HepG2 (cell line): ENCODE data around the gene NLE1. TPM values are rescaled to one million over a fixed set of nuclear protein-coding genes. Genes with fewer than 3 reads are reported as not detected.

Experiments used
- AHR ChIP-seq: IDR thresholded peaks from 2 replicates; pipeline ENCODE4 v1.6.1; 2018; ENCODE audit warnings: missing genetic modification reagents, missing compliant biosample characterization
- CREB3 ChIP-seq: sonication (generic); formaldehyde crosslinking; IDR thresholded peaks from 2 replicates; pipeline ENCODE4 v1.5.0; 2020; ENCODE audit warnings: missing genetic modification reagents
- IRF2 ChIP-seq: IDR thresholded peaks from 2 replicates; pipeline ENCODE4 v1.6.1; 2018; ENCODE audit warnings: missing genetic modification reagents, missing compliant biosample characterization
- ISL2 ChIP-seq: sonication (generic); formaldehyde crosslinking; IDR thresholded peaks from 2 replicates; pipeline ENCODE4 v1.5.0; 2020; ENCODE audit warnings: missing genetic modification reagents
- JDP2 ChIP-seq: sonication (generic); formaldehyde crosslinking; IDR thresholded peaks from 2 replicates; pipeline ENCODE4 v1.8.1; 2022; ENCODE audit warnings: missing genetic modification reagents, borderline replicate concordance
- MTF1 ChIP-seq: sonication (generic); formaldehyde crosslinking; IDR thresholded peaks from 2 replicates; pipeline ENCODE4 v1.5.0; 2020; ENCODE audit warnings: missing genetic modification reagents
- SMARCC2 ChIP-seq: fragments of 450-650 bp; IDR thresholded peaks from 2 replicates; pipeline ENCODE4 v1.6.1; 2017; ENCODE audit warnings: antibody characterized with exemption, mild to moderate bottlenecking
- ZNF30 ChIP-seq: sonication (generic); formaldehyde crosslinking; IDR thresholded peaks from 2 replicates; pipeline ENCODE4 v1.5.0; 2020; ENCODE audit warnings: mild to moderate bottlenecking, missing genetic modification reagents
- ZNF501 ChIP-seq: sonication (generic); formaldehyde crosslinking; IDR thresholded peaks from 2 replicates; pipeline ENCODE4 v1.5.1; 2020; ENCODE audit warnings: mild to moderate bottlenecking, moderate library complexity, missing genetic modification reagents
- ZNF746 ChIP-seq: sonication (generic); formaldehyde crosslinking; IDR thresholded peaks from 2 replicates; pipeline ENCODE4 v1.8.0; 2022; ENCODE audit warnings: mild to moderate bottlenecking, missing genetic modification reagents
- ZSCAN12 ChIP-seq: sonication (generic); formaldehyde crosslinking; IDR thresholded peaks from 2 replicates; pipeline ENCODE4 v1.9.0; 2021; ENCODE audit warnings: mild to moderate bottlenecking, missing genetic modification reagents
- polyA plus RNA-seq, 8 experiments: library from polyadenylated mRNA; depleted of rRNA in 3 of 8; stranded (reverse) in 7 of 8; unstranded in 1 of 8; fragments of >200 nt; fragmentation: Illumina TruSeq in 4 of 8; extraction: Trizol in 4 of 8; gene quantifications; 2 replicates each; pipeline versions ENCODE4 v1.2.1 to v1.2.3, GENCODE V29; 2011 to 2016; ENCODE audit warnings: low read depth in 4 of 8, missing spikeins in 1 of 8, mixed read lengths in 1 of 8; ENCODE audit not compliant: insufficient read depth in 1 of 8
- total RNA-seq, 5 experiments: library from RNA; depleted of rRNA; stranded (reverse); fragments of >200 nt; fragmentation: Illumina TruSeq; extraction: Trizol; gene quantifications; 2 replicates each; pipeline ENCODE4 v1.2.3, GENCODE V29; 2016; ENCODE audit warnings: low read depth in 1 of 5
- TF ChIP-seq, protein P1 (sequence below): sonication (generic); formaldehyde crosslinking; IDR thresholded peaks from 2 replicates; pipeline ENCODE4 v1.4.0; 2020; ENCODE audit warnings: mild to moderate bottlenecking, missing genetic modification reagents
- TF ChIP-seq, protein P2 (sequence below): sonication (generic); formaldehyde crosslinking; IDR thresholded peaks from 2 replicates; pipeline ENCODE4 v1.4.0; 2020; ENCODE audit warnings: mild to moderate bottlenecking, missing genetic modification reagents
- TF ChIP-seq, protein P3 (sequence below): sonication (generic); formaldehyde crosslinking; IDR thresholded peaks from 2 replicates; pipeline ENCODE4 v1.4.0; 2020; ENCODE audit warnings: missing genetic modification reagents

NLE1 gene
- total and polyA plus RNA-seq, 2 of the 13 experiments (the other 11 are each of a cell fraction or from before 2014, with no cell fraction given) = 20.3 to 34.5 TPM

GRCh38 chr17:35088356-35088880 is 53.7 kb downstream of the NLE1 start (continued):
- TF ChIP-seq CREB3 (no peak), SMARCC2 (no peak), ZSCAN12 (CRISPR knock-in tag) (no peak), ZNF30 (no peak), MTF1 (CRISPR knock-in tag) (no peak), ZNF501 (CRISPR knock-in tag) (no peak), IRF2 (CRISPR knock-in tag) (no peak), ISL2 (CRISPR knock-in tag) (no peak; the same call in 1 of the 2 replicates), ZNF746 (0 out of 2 replicates have a peak, but pooled peaks have one; percentile 41), JDP2 (no peak), AHR (no peak)
- TF ChIP-seq, protein P1, sequence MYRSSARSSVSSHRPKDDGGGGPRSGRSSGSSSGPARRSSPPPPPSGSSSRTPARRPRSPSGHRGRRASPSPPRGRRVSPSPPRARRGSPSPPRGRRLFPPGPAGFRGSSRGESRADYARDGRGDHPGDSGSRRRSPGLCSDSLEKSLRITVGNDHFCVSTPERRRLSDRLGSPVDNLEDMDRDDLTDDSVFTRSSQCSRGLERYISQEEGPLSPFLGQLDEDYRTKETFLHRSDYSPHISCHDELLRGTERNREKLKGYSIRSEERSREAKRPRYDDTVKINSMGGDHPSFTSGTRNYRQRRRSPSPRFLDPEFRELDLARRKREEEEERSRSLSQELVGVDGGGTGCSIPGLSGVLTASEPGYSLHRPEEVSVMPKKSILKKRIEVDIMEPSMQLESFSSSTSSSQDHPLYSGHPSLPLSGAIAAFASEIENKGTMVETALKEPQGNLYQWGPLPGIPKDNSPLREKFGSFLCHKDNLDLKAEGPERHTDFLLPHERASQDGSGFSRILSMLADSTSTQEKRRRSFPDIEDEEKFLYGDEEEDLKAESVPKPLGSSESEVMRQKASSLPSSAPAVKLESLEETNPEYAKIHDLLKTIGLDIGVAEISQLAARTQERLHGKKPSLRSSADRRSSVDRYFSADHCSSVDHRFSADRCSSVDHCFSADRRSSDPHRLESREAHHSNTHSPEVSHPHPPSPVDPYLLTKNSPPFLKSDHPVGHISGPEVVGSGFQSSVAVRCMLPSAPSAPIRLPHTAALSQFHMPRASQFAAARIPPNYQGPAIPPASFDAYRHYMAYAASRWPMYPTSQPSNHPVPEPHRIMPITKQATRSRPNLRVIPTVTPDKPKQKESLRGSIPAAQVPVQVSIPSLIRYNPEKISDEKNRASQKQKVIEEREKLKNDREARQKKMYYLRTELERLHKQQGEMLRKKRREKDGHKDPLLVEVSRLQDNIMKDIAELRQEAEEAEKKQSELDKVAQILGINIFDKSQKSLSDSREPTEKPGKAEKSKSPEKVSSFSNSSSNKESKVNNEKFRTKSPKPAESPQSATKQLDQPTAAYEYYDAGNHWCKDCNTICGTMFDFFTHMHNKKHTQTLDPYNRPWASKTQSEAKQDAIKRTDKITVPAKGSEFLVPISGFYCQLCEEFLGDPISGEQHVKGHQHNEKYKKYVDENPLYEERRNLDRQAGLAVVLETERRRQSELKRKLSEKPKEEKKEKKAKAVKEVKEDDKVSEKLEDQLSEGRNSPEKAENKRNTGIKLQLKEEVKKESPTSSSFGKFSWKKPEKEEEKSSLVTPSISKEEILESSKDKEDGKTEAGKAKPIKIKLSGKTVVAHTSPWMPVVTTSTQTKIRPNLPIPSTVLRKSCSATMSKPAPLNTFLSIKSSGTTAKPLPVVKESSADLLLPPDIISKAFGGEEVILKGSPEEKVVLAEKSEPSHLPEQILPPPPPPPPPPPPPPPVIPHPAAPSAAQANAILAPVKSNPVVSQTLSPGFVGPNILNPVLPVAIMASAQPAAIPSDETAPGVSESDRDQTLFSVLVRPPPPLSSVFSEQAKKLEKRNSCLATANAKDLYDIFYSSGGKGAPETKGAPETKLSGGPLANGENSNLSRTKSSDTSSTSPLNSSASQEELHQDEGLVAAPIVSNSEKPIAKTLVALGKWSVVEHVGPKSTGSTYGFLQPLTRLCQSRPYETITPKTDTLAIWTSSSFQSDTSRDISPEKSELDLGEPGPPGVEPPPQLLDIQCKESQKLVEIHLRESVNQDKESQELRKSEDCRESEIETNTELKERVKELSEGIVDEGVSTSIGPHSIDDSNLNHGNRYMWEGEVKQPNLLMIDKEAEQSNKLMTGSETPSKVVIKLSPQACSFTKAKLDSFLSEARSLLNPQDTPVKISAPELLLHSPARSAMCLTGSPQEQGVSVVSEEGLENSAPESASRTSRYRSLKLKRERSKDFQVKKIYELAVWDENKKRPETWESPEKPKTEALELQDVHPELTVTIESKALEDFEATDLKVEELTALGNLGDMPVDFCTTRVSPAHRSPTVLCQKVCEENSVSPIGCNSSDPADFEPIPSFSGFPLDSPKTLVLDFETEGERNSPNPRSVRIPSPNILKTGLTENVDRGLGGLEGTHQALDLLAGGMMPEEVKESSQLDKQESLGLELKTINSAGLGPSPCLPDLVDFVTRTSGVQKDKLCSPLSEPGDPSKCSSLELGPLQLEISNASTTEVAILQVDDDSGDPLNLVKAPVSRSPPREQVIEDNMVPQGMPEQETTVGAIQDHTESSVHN (CRISPR knock-in tag) = no peak
- TF ChIP-seq, protein P2, sequence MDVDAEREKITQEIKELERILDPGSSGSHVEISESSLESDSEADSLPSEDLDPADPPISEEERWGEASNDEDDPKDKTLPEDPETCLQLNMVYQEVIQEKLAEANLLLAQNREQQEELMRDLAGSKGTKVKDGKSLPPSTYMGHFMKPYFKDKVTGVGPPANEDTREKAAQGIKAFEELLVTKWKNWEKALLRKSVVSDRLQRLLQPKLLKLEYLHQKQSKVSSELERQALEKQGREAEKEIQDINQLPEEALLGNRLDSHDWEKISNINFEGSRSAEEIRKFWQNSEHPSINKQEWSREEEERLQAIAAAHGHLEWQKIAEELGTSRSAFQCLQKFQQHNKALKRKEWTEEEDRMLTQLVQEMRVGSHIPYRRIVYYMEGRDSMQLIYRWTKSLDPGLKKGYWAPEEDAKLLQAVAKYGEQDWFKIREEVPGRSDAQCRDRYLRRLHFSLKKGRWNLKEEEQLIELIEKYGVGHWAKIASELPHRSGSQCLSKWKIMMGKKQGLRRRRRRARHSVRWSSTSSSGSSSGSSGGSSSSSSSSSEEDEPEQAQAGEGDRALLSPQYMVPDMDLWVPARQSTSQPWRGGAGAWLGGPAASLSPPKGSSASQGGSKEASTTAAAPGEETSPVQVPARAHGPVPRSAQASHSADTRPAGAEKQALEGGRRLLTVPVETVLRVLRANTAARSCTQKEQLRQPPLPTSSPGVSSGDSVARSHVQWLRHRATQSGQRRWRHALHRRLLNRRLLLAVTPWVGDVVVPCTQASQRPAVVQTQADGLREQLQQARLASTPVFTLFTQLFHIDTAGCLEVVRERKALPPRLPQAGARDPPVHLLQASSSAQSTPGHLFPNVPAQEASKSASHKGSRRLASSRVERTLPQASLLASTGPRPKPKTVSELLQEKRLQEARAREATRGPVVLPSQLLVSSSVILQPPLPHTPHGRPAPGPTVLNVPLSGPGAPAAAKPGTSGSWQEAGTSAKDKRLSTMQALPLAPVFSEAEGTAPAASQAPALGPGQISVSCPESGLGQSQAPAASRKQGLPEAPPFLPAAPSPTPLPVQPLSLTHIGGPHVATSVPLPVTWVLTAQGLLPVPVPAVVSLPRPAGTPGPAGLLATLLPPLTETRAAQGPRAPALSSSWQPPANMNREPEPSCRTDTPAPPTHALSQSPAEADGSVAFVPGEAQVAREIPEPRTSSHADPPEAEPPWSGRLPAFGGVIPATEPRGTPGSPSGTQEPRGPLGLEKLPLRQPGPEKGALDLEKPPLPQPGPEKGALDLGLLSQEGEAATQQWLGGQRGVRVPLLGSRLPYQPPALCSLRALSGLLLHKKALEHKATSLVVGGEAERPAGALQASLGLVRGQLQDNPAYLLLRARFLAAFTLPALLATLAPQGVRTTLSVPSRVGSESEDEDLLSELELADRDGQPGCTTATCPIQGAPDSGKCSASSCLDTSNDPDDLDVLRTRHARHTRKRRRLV (CRISPR knock-in tag) = no peak
- TF ChIP-seq, protein P3, sequence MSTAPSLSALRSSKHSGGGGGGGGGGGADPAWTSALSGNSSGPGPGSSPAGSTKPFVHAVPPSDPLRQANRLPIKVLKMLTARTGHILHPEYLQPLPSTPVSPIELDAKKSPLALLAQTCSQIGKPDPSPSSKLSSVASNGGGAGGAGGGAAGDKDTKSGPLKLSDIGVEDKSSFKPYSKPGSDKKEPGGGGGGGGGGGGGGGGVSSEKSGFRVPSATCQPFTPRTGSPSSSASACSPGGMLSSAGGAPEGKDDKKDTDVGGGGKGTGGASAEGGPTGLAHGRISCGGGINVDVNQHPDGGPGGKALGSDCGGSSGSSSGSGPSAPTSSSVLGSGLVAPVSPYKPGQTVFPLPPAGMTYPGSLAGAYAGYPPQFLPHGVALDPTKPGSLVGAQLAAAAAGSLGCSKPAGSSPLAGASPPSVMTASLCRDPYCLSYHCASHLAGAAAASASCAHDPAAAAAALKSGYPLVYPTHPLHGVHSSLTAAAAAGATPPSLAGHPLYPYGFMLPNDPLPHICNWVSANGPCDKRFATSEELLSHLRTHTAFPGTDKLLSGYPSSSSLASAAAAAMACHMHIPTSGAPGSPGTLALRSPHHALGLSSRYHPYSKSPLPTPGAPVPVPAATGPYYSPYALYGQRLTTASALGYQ (CRISPR knock-in tag) = no peak
